Endothelial cell of umbilical vein (primary cell): Measurements from ENCODE around the gene FLG2.

Experiments
- CTCF ChIP-seq, 2 donors: IDR thresholded peaks; 1 replicate in 1 of 2; 2 replicates in 1 of 2; pipeline ENCODE4 v1.5.1; 2011; ENCODE audit warnings: low read length in 2 of 2, mild to moderate bottlenecking in 2 of 2, moderate library complexity in 2 of 2, control low read depth in 1 of 2, inconsistent platforms in 1 of 2, low read depth in 1 of 2; ENCODE audit not compliant: insufficient read depth in 1 of 2; ENCODE audit errors: extremely low read depth in 1 of 2
- EZH2 ChIP-seq: IDR thresholded peaks from 2 replicates; pipeline ENCODE4 v1.6.1; 2012; ENCODE audit warnings: borderline replicate concordance, low read depth, mild to moderate bottlenecking, moderate library complexity, low read length, inconsistent platforms; ENCODE audit not compliant: severe bottlenecking
- FOS ChIP-seq: IDR thresholded peaks from 2 replicates; pipeline ENCODE4 v1.6.1; 2011; ENCODE audit warnings: mild to moderate bottlenecking, low read length, moderate library complexity, borderline replicate concordance; ENCODE audit not compliant: insufficient read depth
- JUN ChIP-seq: IDR thresholded peaks from 2 replicates; pipeline ENCODE4 v1.6.1; 2011; ENCODE audit warnings: borderline replicate concordance, low read depth; ENCODE audit not compliant: insufficient read length, insufficient read depth
- MAX ChIP-seq: IDR thresholded peaks from 2 replicates; pipeline ENCODE4 v1.6.1; 2011; ENCODE audit not compliant: insufficient read depth, insufficient read length
- MYC ChIP-seq: IDR thresholded peaks from one replicate; pipeline ENCODE4 v1.6.1; 2011; ENCODE audit warnings: mild to moderate bottlenecking, low read depth, low read length
- POLR2A ChIP-seq: IDR thresholded peaks from 2 replicates; pipeline ENCODE4 v1.6.1; 2012; ENCODE audit warnings: low read depth, mild to moderate bottlenecking, control low read depth, low read length
- POLR2AphosphoS5 ChIP-seq: IDR thresholded peaks from 2 replicates; pipeline ENCODE4 v1.6.1; 2012; ENCODE audit warnings: low read depth, mild to moderate bottlenecking, control low read depth, low read length, moderate library complexity; ENCODE audit not compliant: insufficient read depth

- no peak for TF ChIP-seq MYC
- TF ChIP-seq CTCF (IDR thresholded peaks at IDR 0.05; ENCODE audit: extremely low read depth in 1 of 2, insufficient read depth in 1 of 2, low read depth in 1 of 2, low read length in 2 of 2): no peak
- TF ChIP-seq MAX: no peak
- no peak for TF ChIP-seq POLR2A
- TF ChIP-seq FOS: no peak
- no peak for TF ChIP-seq POLR2AphosphoS5
- no peak for TF ChIP-seq EZH2
- TF ChIP-seq JUN: no peak
Measured at GRCh38 chr1:152343006-152343405, 16.8 kb downstream of the FLG2 start.
